SU-DHL-6 (cell line): ENCODE data around the gene FAT1.

Source experiments
- H2AFZ ChIP-seq: fragments of 200-600 bp; sonication (generic); 2 replicates; pipeline ENCODE4 v1.6.1; 2014; ENCODE audit warnings: low read depth, mild to moderate bottlenecking, moderate library complexity, mixed read lengths, antibody characterized with exemption, low read length; ENCODE audit not compliant: severe bottlenecking
- H3F3A ChIP-seq: fragments of 200-600 bp; shearing (Covaris generic); 2 replicates; pipeline ENCODE4 v1.6.0; 2016; ENCODE audit warnings: antibody characterized with exemption, mild to moderate bottlenecking; ENCODE audit not compliant: insufficient read depth
- H3K27ac ChIP-seq: fragments of 200-600 bp; sonication (generic); 2 replicates; pipeline ENCODE4 v1.5.1; 2016; ENCODE audit warnings: low read depth, mild to moderate bottlenecking, low read length, moderate library complexity, mixed read lengths
- H3K27me3 ChIP-seq: fragments of 200-600 bp; sonication (generic), shearing (Covaris generic); 2 replicates; pipeline ENCODE4 v1.6.0; 2014; ENCODE audit warnings: mild to moderate bottlenecking, low read length
- H3K36me3 ChIP-seq: fragments of 200-600 bp; sonication (generic); 2 replicates; pipeline ENCODE4 v1.6.1; 2014; ENCODE audit warnings: mild to moderate bottlenecking, low read length, mixed read lengths
- H3K4me2 ChIP-seq: fragments of 300-600, 200-600 bp; shearing (Covaris generic), sonication (generic); 2 replicates; pipeline ENCODE4 v1.6.0; 2014; ENCODE audit warnings: low read length, low read depth, mild to moderate bottlenecking; ENCODE audit not compliant: poor library complexity, severe bottlenecking
- H3K4me3 ChIP-seq: fragments of 200-600 bp; sonication (generic); 2 replicates; pipeline ENCODE4 v1.5.1; 2014; ENCODE audit warnings: antibody characterized with exemption, low read length, mild to moderate bottlenecking, mixed read lengths; ENCODE audit not compliant: insufficient read depth, poor library complexity, severe bottlenecking
- H3K79me2 ChIP-seq: fragments of 200-600 bp; sonication (generic); 2 replicates; pipeline ENCODE4 v1.6.1; 2014; ENCODE audit warnings: mild to moderate bottlenecking, low read length, moderate library complexity; ENCODE audit not compliant: insufficient read depth
- H3K9ac ChIP-seq: fragments of 200-600 bp; sonication (generic); 2 replicates; pipeline ENCODE4 v1.7.0; 2014; ENCODE audit warnings: mild to moderate bottlenecking, low read length
- H3K9me2 ChIP-seq: fragments of 200-600 bp; sonication (generic); replicated peaks from 2 replicates; pipeline ENCODE4 v1.6.1; 2014; ENCODE audit warnings: low read length; ENCODE audit not compliant: insufficient read depth
- H3K9me3 ChIP-seq: fragments of 200-600 bp; sonication (generic); 2 replicates; pipeline ENCODE4 v1.6.1; 2014; ENCODE audit warnings: low read length, mixed read lengths; ENCODE audit not compliant: insufficient read depth
- H4K20me1 ChIP-seq: fragments of 200-600 bp; sonication (generic); 2 replicates; pipeline ENCODE4 v1.6.1; 2014; ENCODE audit warnings: low read depth, mild to moderate bottlenecking, antibody characterized with exemption, low read length, moderate library complexity, mixed read lengths
- EZH2phosphoT487 ChIP-seq: fragments of 200-600 bp; sonication (generic), shearing (Covaris generic); conservative IDR thresholded peaks from 2 replicates; pipeline ENCODE4 v1.6.1; 2018; ENCODE audit warnings: mild to moderate bottlenecking, antibody characterized with exemption, low read length, moderate library complexity, mixed read lengths
- TF ChIP-seq, protein P1 (sequence below): fragments of 200-600 bp; sonication (generic); IDR thresholded peaks from one replicate; pipeline ENCODE4 v1.5.1; 2017; ENCODE audit warnings: antibody characterized with exemption, mild to moderate bottlenecking, low read length, moderate library complexity; ENCODE audit not compliant: insufficient read depth, poor library complexity, severe bottlenecking

Gene FAT1

DNA sequence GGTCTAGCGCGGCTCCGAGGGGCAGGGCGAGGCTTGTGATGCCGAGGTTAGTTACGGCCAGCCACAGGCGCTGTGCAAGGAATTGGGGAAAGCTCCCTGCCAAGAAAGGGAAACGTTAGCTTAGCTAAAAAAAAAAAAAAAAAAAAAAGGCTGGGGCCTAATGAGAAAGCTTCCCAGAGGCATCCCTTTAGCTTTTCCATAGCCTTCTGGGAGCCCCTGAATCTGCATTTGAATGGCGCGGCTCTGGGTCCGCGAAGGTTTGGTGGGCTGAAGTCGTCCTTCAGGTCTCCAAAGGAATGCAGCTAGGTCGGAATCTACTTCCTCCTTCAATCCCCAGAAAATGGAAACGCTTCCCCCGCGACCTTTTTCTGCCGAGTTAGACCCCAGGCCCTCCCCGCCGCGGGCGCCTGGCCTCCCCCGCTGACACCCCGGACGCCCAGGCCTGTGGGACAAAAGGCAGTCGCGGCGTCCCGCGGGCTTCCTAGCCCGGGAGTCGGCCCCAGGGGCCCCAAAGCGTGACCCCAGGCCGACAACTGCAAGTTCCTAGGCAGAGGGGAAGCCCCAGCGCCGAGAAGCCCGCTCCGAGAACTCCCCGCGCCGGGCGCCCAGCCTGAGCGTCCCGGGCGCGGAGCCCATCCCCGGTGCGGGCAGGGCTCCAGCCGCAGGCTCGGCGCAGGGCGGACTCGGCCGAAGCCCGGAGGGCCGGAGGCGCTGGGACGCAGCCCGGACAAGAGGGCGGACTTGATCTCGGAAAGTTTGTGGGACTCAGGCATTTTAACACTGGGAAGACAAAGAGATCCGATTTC, 605 bp upstream of the FAT1 start:
- Histone ChIP-seq H3K79me2 (no peaks in the 10 kb centered on the region), H4K20me1 (no peaks in the 10 kb centered on the region), H2AFZ (no peak overlapping the region), H3K27ac (no peak overlapping the region), H3K36me3 (no peaks in the 10 kb centered on the region), H3K9me3 (peaks cover 14% of the 10 kb centered on the region; the same call in 1 of the 2 replicates), H3K4me2 (no peak overlapping the region), H3K4me3 (no peak overlapping the region), H3K9me2 (no peaks in the 10 kb centered on the region), H3K27me3 (no peaks in the 10 kb centered on the region), H3F3A (no peaks in the 10 kb centered on the region), H3K9ac (no peak overlapping the region)
- TF ChIP-seq EZH2phosphoT487 = no peak
- TF ChIP-seq, protein P1, sequence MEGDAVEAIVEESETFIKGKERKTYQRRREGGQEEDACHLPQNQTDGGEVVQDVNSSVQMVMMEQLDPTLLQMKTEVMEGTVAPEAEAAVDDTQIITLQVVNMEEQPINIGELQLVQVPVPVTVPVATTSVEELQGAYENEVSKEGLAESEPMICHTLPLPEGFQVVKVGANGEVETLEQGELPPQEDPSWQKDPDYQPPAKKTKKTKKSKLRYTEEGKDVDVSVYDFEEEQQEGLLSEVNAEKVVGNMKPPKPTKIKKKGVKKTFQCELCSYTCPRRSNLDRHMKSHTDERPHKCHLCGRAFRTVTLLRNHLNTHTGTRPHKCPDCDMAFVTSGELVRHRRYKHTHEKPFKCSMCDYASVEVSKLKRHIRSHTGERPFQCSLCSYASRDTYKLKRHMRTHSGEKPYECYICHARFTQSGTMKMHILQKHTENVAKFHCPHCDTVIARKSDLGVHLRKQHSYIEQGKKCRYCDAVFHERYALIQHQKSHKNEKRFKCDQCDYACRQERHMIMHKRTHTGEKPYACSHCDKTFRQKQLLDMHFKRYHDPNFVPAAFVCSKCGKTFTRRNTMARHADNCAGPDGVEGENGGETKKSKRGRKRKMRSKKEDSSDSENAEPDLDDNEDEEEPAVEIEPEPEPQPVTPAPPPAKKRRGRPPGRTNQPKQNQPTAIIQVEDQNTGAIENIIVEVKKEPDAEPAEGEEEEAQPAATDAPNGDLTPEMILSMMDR = no peak

DNA sequence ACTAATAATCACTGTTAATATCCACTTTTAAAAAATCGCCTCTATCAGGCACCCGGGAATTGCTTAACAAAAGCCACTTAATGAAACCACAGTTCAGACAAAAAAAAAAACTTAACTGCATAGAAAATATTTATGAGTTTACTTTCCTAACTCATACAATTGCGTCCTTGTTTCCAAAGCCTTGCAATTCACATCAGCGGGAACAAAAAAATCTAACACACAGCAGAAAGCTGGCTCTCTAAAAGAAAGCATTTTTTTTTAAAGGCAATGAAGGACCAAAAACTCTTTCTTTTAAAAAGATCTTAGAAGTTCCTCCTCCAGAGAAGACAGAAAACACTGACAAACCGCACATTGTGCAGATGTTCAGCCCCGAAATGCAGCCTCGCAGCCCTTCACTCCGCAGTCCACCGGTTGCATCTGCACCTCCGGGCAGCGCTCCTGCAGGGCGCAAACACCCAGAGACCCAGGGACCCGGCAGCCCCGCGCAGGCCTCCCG, 812 bp downstream of the FAT1 start:
- H3K9me3 ChIP-seq = peaks cover 20% of the 10 kb centered on the region; the same call in 1 of the 2 replicates
- no peaks in the 10 kb centered on the region for H3K36me3 ChIP-seq
- no peak overlapping the region for H3K4me2 ChIP-seq
- H2AFZ ChIP-seq = no peak overlapping the region
- no peak overlapping the region for H3K4me3 ChIP-seq
- H3K27ac ChIP-seq = no peak overlapping the region
- no peak overlapping the region for H3K9ac ChIP-seq
- H3K79me2 ChIP-seq = no peaks in the 10 kb centered on the region
- no peaks in the 10 kb centered on the region for H3K27me3 ChIP-seq
- no peaks in the 10 kb centered on the region for H3K9me2 ChIP-seq
- no peak for TF ChIP-seq EZH2phosphoT487
- TF ChIP-seq, protein P1 = no peak
- no peaks in the 10 kb centered on the region for H3F3A ChIP-seq
- H4K20me1 ChIP-seq = no peaks in the 10 kb centered on the region

DNA sequence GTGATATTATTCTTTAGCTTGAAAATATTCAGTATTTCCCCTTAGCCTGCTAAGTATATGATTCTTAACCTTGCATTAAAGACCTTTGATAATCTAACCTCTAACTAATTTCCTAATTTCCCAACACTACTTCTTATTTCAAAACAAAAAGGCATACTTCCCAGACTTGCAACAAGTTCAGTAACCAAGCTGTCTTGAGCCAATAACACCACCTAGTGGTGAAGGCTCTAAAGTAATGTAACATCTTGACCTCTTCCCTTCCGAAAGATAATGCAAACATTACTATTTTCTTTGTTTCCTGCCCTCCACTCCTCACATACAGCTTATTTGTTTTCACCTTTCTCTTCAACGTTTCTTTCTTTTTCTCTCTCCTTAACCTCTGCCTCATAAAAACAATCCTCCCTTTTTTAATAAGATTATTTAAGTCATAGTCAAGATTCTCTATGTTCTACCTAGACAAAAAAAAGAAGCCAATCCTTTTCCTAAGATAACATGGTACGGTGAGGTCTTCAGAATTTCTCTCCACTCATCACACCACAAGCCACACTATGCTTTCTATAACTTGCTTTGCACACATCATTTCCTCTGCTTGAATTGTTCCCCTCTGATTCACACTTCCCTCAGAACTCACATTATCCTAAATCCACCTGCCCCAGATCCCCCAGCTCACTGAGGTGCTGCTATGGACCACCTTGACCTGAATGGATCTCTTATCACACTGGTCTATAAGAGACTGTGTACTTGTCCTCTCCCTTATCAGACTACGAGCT, 3.5 kb downstream of the FAT1 start:
- Histone ChIP-seq H3K9me3 (peaks cover 20% of the 10 kb centered on the region; the same call in 1 of the 2 replicates), H3K36me3 (no peaks in the 10 kb centered on the region)
- no peak for TF ChIP-seq EZH2phosphoT487
- TF ChIP-seq, protein P1 = no peak

More for the DNA sequence above, 3.5 kb downstream of the FAT1 start:
- Histone ChIP-seq H3F3A (no peaks in the 10 kb centered on the region), H3K4me3 (no peak overlapping the region), H2AFZ (no peak overlapping the region), H3K79me2 (no peaks in the 10 kb centered on the region), H3K9me2 (no peaks in the 10 kb centered on the region), H3K27ac (no peak overlapping the region), H3K27me3 (no peaks in the 10 kb centered on the region), H4K20me1 (no peaks in the 10 kb centered on the region), H3K9ac (no peak overlapping the region), H3K4me2 (no peak overlapping the region)
